ENCODE results near the gene TLDC2.

The TLDC2 gene

GRCh38 chr20:36878941-36879340 lies 3.0 kb downstream of the TLDC2 start:
- TF ChIP-seq CTCF (IDR thresholded peaks at IDR 0.05; ENCODE audit: low read depth, low read length), result no peak
- in situ Hi-C loops (cut with HindIII; ENCODE audit: low sequenced_read_pairs), result no loop called here
- DNase-seq (ENCODE audit: low read depth, low spot score), result no peak
- H3K4me3 ChIP-seq (ENCODE audit: low read depth, low read length), result no peak overlapping the region

GRCh38 chr20:36880741-36881250 lies 4.9 kb downstream of the TLDC2 start:
- no peak for TF ChIP-seq CTCF (IDR thresholded peaks at IDR 0.05; ENCODE audit: low read depth, low read length)
- in situ Hi-C loops (cut with HindIII; ENCODE audit: low sequenced_read_pairs), result no loop called here
- H3K4me3 ChIP-seq (ENCODE audit: low read depth, low read length), result no peak overlapping the region
- no peak for DNase-seq (ENCODE audit: low read depth, low spot score)

GRCh38 chr20:36881331-36881730 lies 5.4 kb downstream of the TLDC2 start:
- no peak overlapping the region for H3K4me3 ChIP-seq (ENCODE audit: low read depth, low read length)
- DNase-seq (ENCODE audit: low read depth, low spot score), result no peak
- TF ChIP-seq CTCF (IDR thresholded peaks at IDR 0.05; ENCODE audit: low read depth, low read length), result no peak
- in situ Hi-C loops (cut with HindIII; ENCODE audit: low sequenced_read_pairs), result no loop called here

GRCh38 chr20:36881888-36882287 lies 6.0 kb downstream of the TLDC2 start:
- no peak for DNase-seq (ENCODE audit: low read depth, low spot score)
- in situ Hi-C loops (cut with HindIII; ENCODE audit: low sequenced_read_pairs), result no loop called here
- H3K4me3 ChIP-seq (ENCODE audit: low read depth, low read length), result no peak overlapping the region
- TF ChIP-seq CTCF (IDR thresholded peaks at IDR 0.05; ENCODE audit: low read depth, low read length), result no peak

- TF ChIP-seq CTCF (IDR thresholded peaks at IDR 0.05; ENCODE audit: low read depth, low read length), result no peak
- in situ Hi-C loops (cut with HindIII; ENCODE audit: low sequenced_read_pairs), result no loop called here
- no peak overlapping the region for H3K4me3 ChIP-seq (ENCODE audit: low read depth, low read length)
- no peak for DNase-seq (ENCODE audit: low read depth, low spot score)
These were observed 8.1 kb downstream of the TLDC2 start for GRCh38 chr20:36883977-36884535.

- no peak for DNase-seq (ENCODE audit: low read depth, low spot score)
- in situ Hi-C loops (cut with HindIII; ENCODE audit: low sequenced_read_pairs), result no loop called here
- TF ChIP-seq CTCF (IDR thresholded peaks at IDR 0.05; ENCODE audit: low read depth, low read length), result no peak
- no peak overlapping the region for H3K4me3 ChIP-seq (ENCODE audit: low read depth, low read length)
These were observed 9.4 kb downstream of the TLDC2 start for GRCh38 chr20:36885356-36885755.
